Thyroid gland (tissue), 4 donors: Measurements from ENCODE around the gene RNF115. TPM values are rescaled to one million over a fixed set of nuclear protein-coding genes. Genes with fewer than 3 reads are reported as not detected.

Experiments used
- DNase-seq, 2 donors: peaks; one replicate each; pipeline ENCODE4 v3.0.0-alpha.2; 2019
- H3K27ac ChIP-seq, 3 donors: fragments of 200-600 bp; sonication (generic); 1 replicate in 2 of 3; 2 replicates in 1 of 3; pipeline ENCODE4 v1.5.1; 2016 to 2019; ENCODE audit warnings: mild to moderate bottlenecking in 1 of 3, moderate library complexity in 1 of 3
- H3K27me3 ChIP-seq: fragments of 200-600 bp; sonication (generic); one replicate; pipeline ENCODE4 v1.5.1; 2019
- H3K36me3 ChIP-seq, 2 donors: fragments of 200-600 bp; sonication (generic); one replicate each; pipeline ENCODE4 v1.5.1; 2016 to 2019
- H3K4me1 ChIP-seq, 2 donors: fragments of 200-600 bp; sonication (generic); one replicate each; pipeline ENCODE4 v1.5.1; 2017 to 2019
- H3K4me3 ChIP-seq, 3 donors: fragments of 200-600 bp; sonication (generic); replicated peaks in 1 of 3; 1 replicate in 2 of 3; 2 replicates in 1 of 3; pipeline ENCODE4 v1.5.1; 2016; ENCODE audit warnings: mild to moderate bottlenecking in 1 of 3
- H3K9me3 ChIP-seq: fragments of 200-600 bp; sonication (generic); one replicate; pipeline ENCODE4 v1.5.1; 2017
- POLR2A ChIP-seq, 2 donors: fragments of 450-650 bp; IDR thresholded peaks; one replicate each; pipeline ENCODE4 v1.6.1; 2017; ENCODE audit warnings: antibody characterized with exemption in 2 of 2, mild to moderate bottlenecking in 2 of 2, moderate library complexity in 1 of 2
- WGBS, 2 donors: methylation state at CpG; one replicate each; pipeline ENCODE4 v1.1.5; 2017; 5-methylcytosine and 5-hydroxymethylcytosine counted together
- intact Hi-C: fragments of 100-400 bp; cut with DNase I; formaldehyde crosslinking; loops from one replicate; pipeline ENCODE4 v1.15.1; 2023
- total RNA-seq, 4 donors: library from RNA; depleted of rRNA; stranded (reverse); fragments of >200 nt; gene quantifications; one replicate each; pipeline ENCODE4 v1.2.3, GENCODE V29; 2016
- TF ChIP-seq, protein P1 (sequence below), 6 experiments: fragments of 200-600 bp in 3 of 6; fragments of 450-650 bp in 3 of 6; sonication (generic) in 3 of 6; IDR thresholded peaks; one replicate each; pipeline ENCODE4 v1.5.1; 2016 to 2019; ENCODE audit warnings: antibody characterized with exemption in 6 of 6, mild to moderate bottlenecking in 2 of 6, inconsistent platforms in 1 of 6, moderate library complexity in 1 of 6

The RNF115 gene
- 10 to 100 TPM; 17.2 to 33.9 (median 25.4) TPM for total RNA-seq

DNA sequence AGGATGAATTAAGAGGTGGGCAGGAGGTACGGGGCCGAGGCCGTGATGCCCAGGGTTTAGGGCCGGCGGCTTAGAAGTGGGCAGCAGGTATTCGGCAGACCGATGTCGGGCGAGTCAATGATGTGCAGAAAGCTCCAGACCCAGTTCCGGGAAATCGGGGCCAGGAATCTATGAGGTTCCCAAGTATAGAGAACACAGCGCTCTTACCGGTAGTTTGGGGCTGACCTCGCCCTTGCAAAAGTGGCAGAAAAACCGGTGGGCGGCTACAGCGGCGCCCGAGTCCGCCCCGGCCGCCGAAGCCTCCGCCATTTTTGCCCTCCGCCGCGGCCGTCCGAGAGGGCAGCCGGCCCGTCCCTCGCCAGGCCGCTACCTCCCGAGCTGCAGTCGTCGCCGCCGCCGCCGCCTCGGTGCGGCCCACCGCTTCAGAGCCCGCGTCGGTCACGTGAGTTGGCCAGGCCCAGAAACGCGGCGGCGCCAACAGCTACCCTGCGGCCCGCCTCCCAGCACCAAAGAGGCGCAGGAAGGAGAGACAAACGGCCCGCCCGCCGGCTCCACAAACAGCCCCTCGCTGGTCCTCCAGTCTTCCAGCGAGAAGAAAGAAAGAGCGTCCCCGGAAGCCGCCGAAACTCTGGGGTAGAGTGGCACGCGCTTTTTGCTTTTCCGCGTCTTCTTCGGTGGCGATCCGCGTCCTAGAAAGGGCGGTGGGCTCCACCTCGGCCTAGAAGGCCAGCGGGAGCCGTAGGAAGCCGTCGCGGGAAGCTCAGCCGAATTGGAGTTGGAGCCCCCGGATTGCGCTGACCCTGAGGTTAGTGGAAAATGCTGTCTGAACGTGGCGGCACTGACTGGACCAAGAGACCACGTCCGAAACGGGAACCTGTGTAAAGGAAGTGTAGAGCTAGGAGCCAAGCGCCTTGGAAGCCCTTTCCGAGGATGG is at the start of gene RNF115, which contains the start of gene POLR3C:
Gene RNF115 (minus strand): TSS at position 531 of the 934 bp plus-strand sequence. CDS start 222 bp downstream, at position 309.
Gene POLR3C (plus strand): TSS at position 636 of the 934 bp plus-strand sequence. CDS start 1,577 bp downstream, outside the sequence.
- intact Hi-C loops = no loop called here
- TF ChIP-seq, protein P1, sequence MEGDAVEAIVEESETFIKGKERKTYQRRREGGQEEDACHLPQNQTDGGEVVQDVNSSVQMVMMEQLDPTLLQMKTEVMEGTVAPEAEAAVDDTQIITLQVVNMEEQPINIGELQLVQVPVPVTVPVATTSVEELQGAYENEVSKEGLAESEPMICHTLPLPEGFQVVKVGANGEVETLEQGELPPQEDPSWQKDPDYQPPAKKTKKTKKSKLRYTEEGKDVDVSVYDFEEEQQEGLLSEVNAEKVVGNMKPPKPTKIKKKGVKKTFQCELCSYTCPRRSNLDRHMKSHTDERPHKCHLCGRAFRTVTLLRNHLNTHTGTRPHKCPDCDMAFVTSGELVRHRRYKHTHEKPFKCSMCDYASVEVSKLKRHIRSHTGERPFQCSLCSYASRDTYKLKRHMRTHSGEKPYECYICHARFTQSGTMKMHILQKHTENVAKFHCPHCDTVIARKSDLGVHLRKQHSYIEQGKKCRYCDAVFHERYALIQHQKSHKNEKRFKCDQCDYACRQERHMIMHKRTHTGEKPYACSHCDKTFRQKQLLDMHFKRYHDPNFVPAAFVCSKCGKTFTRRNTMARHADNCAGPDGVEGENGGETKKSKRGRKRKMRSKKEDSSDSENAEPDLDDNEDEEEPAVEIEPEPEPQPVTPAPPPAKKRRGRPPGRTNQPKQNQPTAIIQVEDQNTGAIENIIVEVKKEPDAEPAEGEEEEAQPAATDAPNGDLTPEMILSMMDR (IDR thresholded peaks at IDR 0.05) = peak in 1 of 6 experiments; percentile 26
- peak; percentile 63 to 93 for TF ChIP-seq POLR2A (IDR thresholded peaks at IDR 0.05)
- Histone ChIP-seq H3K4me3 (peak within 1 kb of the TSS; percentile 63 to 76 (median 70)), H3K9me3 (no peaks in the 10 kb centered on the region), H3K27me3 (no peaks in the 10 kb centered on the region), H3K4me1 (peaks cover 10 to 13% of the 10 kb centered on the region in 2 donors), H3K36me3 (peaks cover 18 to 24% of the 10 kb centered on the region in 2 donors), H3K27ac (peak within 1 kb of the TSS; percentile 75 to 97 (median 85))
- peak; percentile 94 to 95 for DNase-seq
- WGBS, 2 donors = 0 to 2% methylated on average over 19 to 39 of the region's 89 CpGs

DNA sequence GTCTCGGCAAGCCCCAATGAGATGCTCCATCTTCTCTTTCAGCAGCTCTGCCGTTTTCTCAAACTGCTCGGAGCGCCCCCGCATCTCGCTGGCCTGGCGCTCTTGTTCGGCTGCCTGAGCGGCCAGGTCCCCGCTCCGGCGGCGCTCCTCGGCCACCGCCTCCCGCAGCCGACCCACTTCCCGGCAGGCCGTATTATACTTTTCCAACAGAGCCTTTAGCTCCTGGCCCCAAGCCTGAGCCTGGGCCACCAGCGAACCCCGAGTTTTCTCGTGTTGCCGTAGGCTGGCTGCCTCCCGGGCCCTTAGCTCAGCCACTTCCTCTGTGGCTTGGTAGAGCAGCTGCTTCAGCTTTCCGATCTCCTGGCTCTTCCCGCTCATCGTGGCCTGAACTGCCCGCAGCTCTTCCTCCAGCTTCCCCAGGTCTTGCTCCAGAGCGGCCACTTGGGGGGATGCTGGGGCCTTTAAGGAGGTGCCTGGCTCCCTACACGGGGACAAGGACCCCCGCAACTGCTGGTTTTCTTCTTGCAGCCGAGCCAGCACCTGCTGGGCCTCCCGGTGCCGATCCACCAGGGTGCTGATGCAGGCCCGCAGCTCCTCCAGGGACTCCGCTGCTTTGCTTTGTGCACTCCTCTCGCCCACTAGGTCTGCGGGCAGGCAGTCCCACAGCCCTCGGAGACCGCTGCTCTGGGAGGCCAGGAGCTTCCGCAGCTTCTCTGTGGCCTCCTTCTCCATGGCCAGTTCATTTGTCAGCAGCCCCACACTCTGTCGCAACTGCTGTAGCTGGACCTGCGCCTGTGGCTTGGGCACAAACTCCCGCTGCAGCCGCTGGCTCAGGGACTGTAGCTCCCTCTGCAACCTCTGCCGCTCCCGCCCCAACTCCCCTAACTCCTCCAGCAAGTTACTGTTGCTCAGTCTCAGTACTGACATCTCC is 48.4 kb upstream of the RNF115 start:
- H3K36me3 ChIP-seq = no peaks in the 10 kb centered on the region
- TF ChIP-seq POLR2A (IDR thresholded peaks at IDR 0.05) = no peak
- TF ChIP-seq, protein P1 (IDR thresholded peaks at IDR 0.05) = no peak
- peak in 1 of 2 donors; percentile 26 for DNase-seq
- intact Hi-C loops = no loop called here
- no peaks in the 10 kb centered on the region for H3K9me3 ChIP-seq
- 30 to 31% methylated on average over 38 to 47 of the region's 47 CpGs for WGBS, 2 donors
- no peaks in the 10 kb centered on the region for H3K27me3 ChIP-seq
- peak overlapping the region in 2 of 3 donors; percentile 30 to 40 for H3K27ac ChIP-seq
- peaks cover 0 to 8% of the 10 kb centered on the region in 2 donors for H3K4me1 ChIP-seq
- H3K4me3 ChIP-seq = peak overlapping the region in 2 of 3 donors; percentile 11 to 30

DNA sequence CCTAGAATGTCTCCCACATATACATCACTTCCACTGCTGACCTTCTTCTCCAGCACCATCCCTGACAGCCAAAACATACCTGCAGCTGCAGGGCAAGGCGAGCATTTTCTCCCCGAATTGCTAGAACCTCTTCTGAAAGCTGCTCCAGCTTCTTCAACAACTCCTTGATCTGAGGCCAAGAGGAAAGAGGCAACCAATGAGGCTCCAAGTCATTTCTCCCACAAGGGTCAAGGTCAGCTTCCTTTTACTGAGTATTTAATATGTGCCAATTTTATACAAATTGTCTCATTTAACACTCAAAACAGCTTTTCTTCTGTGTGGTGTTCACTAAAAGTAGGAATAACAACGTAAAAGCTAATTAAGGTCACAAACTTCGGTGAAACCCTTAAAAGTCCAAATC is 44.3 kb upstream of the RNF115 start:
- DNase-seq = no peak
- Histone ChIP-seq H3K4me1 (peaks cover 0 to 8% of the 10 kb centered on the region in 2 donors), H3K27ac (no peak overlapping the region), H3K36me3 (no peaks in the 10 kb centered on the region), H3K9me3 (no peaks in the 10 kb centered on the region), H3K4me3 (no peak overlapping the region), H3K27me3 (no peaks in the 10 kb centered on the region)
- TF ChIP-seq, protein P1 (IDR thresholded peaks at IDR 0.05) = no peak
- TF ChIP-seq POLR2A (IDR thresholded peaks at IDR 0.05) = no peak
- intact Hi-C loops = no loop called here
- WGBS, 2 donors = 73 to 75% methylated on average over 4 of the region's 4 CpGs

DNA sequence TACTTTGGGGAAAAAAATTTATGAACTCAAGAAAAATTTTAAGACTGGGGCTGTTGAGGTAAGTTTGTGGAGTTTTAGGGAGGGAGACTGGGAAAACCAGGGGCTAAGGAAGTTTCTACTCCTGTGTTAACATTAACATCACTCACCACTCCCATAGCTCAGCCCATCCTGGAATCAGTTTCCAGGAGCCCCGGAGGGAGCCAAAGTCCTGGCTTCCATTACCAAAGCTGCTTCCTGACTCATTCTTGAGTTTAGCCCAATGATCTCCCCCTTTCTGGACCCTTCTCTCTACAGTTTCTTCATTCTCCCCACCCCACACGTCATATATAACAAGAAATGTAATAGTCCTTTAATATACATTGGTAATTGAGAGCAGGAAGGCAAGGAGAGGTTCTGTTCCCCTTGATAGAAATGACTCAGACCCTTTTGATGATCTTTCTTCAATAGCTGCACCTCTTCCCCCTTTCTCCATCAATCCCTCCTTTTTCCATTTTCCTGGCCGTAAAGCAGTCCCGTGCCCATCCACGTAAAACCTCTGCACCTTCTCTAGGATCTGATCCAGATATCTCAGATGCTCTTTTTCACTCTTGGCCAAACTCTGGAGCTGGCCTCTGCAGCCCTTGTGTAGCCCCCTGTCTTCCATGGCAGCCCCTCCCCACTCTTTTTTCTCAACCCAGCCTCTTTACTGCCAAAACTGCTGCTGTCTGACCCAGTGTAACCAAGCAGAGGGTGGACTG is 39.6 kb upstream of the RNF115 start:
- WGBS, 2 donors = 73 to 75% methylated on average over 5 of the region's 5 CpGs
- DNase-seq = no peak
- no peak for TF ChIP-seq POLR2A (IDR thresholded peaks at IDR 0.05)
- TF ChIP-seq, protein P1 (IDR thresholded peaks at IDR 0.05) = no peak
- Histone ChIP-seq H3K27me3 (no peaks in the 10 kb centered on the region), H3K27ac (no peak overlapping the region), H3K36me3 (no peaks in the 10 kb centered on the region), H3K4me3 (no peak overlapping the region), H3K4me1 (peaks cover 3 to 6% of the 10 kb centered on the region in 2 donors), H3K9me3 (no peaks in the 10 kb centered on the region)
- intact Hi-C loops = no loop called here
